SK-N-SH (cell line): ENCODE results near the gene CRIM1.

Experiments
- EP300 ChIP-seq, 2 experiments: IDR thresholded peaks; 2 replicates each; pipeline versions ENCODE4 v1.4.0 to v1.6.1; 2012; ENCODE audit warnings: borderline replicate concordance in 1 of 2, low read depth in 1 of 2, low read length in 1 of 2
- EZH2phosphoT487 ChIP-seq: fragments of 200-600 bp; sonication (generic); IDR thresholded peaks from 2 replicates; pipeline ENCODE4 v1.6.1; 2017; ENCODE audit warnings: low read depth, mixed run types, mild to moderate bottlenecking, antibody characterized with exemption, moderate library complexity, borderline replicate concordance
- GATA2 ChIP-seq: sonication (generic); formaldehyde crosslinking; IDR thresholded peaks from 2 replicates; pipeline ENCODE4 v1.5.0; 2020; ENCODE audit warnings: mild to moderate bottlenecking, missing genetic modification reagents
- POLR2AphosphoS5 ChIP-seq: IDR thresholded peaks from 2 replicates; pipeline ENCODE4 v1.6.1; 2012; ENCODE audit warnings: low read depth, low read length
- RAD21 ChIP-seq: IDR thresholded peaks from 2 replicates; pipeline ENCODE4 v1.6.1; 2012; ENCODE audit warnings: mild to moderate bottlenecking, low read length
- RCOR1 ChIP-seq: fragments of 150-350 bp; IDR thresholded peaks from 2 replicates; pipeline ENCODE4 v1.6.1; 2017; ENCODE audit warnings: antibody characterized with exemption, low read length
- RFX5 ChIP-seq: IDR thresholded peaks from 2 replicates; pipeline ENCODE4 v1.6.1; 2012; ENCODE audit warnings: mild to moderate bottlenecking, improper control_type of control experiment, low read length
- SIN3A ChIP-seq: IDR thresholded peaks from 2 replicates; pipeline ENCODE4 v1.6.1; 2012; ENCODE audit warnings: low read depth, mild to moderate bottlenecking, low read length, moderate library complexity, borderline replicate concordance
- TAF1 ChIP-seq: IDR thresholded peaks from 2 replicates; pipeline ENCODE4 v1.6.1; 2012; ENCODE audit warnings: low read depth, mild to moderate bottlenecking, low read length, moderate library complexity, borderline replicate concordance
- TF ChIP-seq, protein P1 (sequence below): fragments of 200-600 bp; sonication (generic); IDR thresholded peaks from 2 replicates; pipeline ENCODE4 v1.6.1; 2017; ENCODE audit warnings: antibody characterized with exemption, mild to moderate bottlenecking, moderate library complexity
- TF ChIP-seq, protein P2 (sequence below): IDR thresholded peaks from 2 replicates; pipeline ENCODE4 v1.4.0; 2012; ENCODE audit warnings: low read depth

DNA sequence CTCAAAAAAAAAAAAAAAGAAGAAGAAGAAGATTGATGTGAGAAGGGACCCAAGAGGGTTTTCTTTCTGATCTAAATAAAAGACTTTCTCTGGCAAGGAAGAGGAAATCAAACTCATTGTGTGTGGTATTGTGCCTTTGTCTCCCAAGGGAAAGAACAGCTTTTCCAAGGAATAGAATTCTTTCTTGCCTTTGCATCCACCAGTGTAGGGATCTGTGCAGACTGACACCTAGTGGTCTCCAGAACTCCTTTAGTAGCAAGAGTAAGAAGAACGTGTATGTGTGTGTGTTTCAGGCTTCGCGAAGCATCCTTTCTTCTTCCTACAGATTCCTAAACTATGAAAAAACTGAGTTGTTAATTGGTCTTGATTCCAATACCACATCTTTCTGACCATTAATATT, 33.5 kb upstream of the CRIM1 start:
- TF ChIP-seq SIN3A = no peak
- no peak for TF ChIP-seq EP300 (IDR thresholded peaks at IDR 0.05; ENCODE audit: borderline replicate concordance in 1 of 2, low read depth in 1 of 2, low read length in 1 of 2)
- TF ChIP-seq, protein P1, sequence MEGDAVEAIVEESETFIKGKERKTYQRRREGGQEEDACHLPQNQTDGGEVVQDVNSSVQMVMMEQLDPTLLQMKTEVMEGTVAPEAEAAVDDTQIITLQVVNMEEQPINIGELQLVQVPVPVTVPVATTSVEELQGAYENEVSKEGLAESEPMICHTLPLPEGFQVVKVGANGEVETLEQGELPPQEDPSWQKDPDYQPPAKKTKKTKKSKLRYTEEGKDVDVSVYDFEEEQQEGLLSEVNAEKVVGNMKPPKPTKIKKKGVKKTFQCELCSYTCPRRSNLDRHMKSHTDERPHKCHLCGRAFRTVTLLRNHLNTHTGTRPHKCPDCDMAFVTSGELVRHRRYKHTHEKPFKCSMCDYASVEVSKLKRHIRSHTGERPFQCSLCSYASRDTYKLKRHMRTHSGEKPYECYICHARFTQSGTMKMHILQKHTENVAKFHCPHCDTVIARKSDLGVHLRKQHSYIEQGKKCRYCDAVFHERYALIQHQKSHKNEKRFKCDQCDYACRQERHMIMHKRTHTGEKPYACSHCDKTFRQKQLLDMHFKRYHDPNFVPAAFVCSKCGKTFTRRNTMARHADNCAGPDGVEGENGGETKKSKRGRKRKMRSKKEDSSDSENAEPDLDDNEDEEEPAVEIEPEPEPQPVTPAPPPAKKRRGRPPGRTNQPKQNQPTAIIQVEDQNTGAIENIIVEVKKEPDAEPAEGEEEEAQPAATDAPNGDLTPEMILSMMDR = peak; percentile 61
- TF ChIP-seq EZH2phosphoT487 = no peak
- TF ChIP-seq POLR2AphosphoS5 = no peak
- peak; percentile 52 for TF ChIP-seq RAD21
- TF ChIP-seq TAF1 = no peak
- TF ChIP-seq GATA2 (CRISPR knock-in tag) = no peak
- no peak for TF ChIP-seq RCOR1
- TF ChIP-seq, protein P2, sequence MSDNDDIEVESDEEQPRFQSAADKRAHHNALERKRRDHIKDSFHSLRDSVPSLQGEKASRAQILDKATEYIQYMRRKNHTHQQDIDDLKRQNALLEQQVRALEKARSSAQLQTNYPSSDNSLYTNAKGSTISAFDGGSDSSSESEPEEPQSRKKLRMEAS = no peak
- TF ChIP-seq RFX5 = no peak
